HG03139 (cell line): Measurements from ENCODE around the gene GAS7.

Experiments
- ATAC-seq: cut with Tn5 transposase; IDR thresholded peaks from one replicate; pipeline ENCODE4 v1.9.1; 2021; ENCODE audit not compliant: unreplicated experiment

GAS7 gene

GRCh38 chr17:10055262-10055975 is 143.0 kb downstream of the GAS7 start:
- no peak for ATAC-seq

- ATAC-seq: no peak
Measured at GRCh38 chr17:10053782-10054540, 144.4 kb downstream of the GAS7 start.

GRCh38 chr17:10052106-10052813 is 146.1 kb downstream of the GAS7 start:
- ATAC-seq: no peak

GRCh38 chr17:10051112-10051511 is 147.3 kb downstream of the GAS7 start:
- no peak for ATAC-seq

- ATAC-seq: no peak
Measured at GRCh38 chr17:10050597-10051101, 147.8 kb downstream of the GAS7 start.

GRCh38 chr17:10048629-10049350 is 149.6 kb downstream of the GAS7 start:
- no peak for ATAC-seq

- peak; percentile 45 for ATAC-seq
Measured at GRCh38 chr17:10046786-10047785, 151.3 kb downstream of the GAS7 start.

- no peak for ATAC-seq
Measured at GRCh38 chr17:10045871-10046658, 152.3 kb downstream of the GAS7 start.

- no peak for ATAC-seq
Measured at GRCh38 chr17:10042589-10043244, 155.7 kb downstream of the GAS7 start.

- no peak for ATAC-seq
Measured at GRCh38 chr17:10041916-10042588, 156.4 kb downstream of the GAS7 start.

- ATAC-seq: no peak
Measured at GRCh38 chr17:10041287-10041612, 157.2 kb downstream of the GAS7 start.

GRCh38 chr17:10036511-10037061 is 161.8 kb downstream of the GAS7 start:
- no peak for ATAC-seq

GRCh38 chr17:10035885-10036284 is 162.5 kb downstream of the GAS7 start:
- no peak for ATAC-seq

- no peak for ATAC-seq
Measured at GRCh38 chr17:10034719-10035475, 163.5 kb downstream of the GAS7 start.

- ATAC-seq: no peak
Measured at GRCh38 chr17:10033959-10034358, 164.4 kb downstream of the GAS7 start.

GRCh38 chr17:10033449-10033848 is 165.0 kb downstream of the GAS7 start:
- no peak for ATAC-seq
